Epidermal melanocyte (primary cell): ENCODE results near the gene CNNM3.
"Not testable (repeated sequence)": the region's sequence is repeated elsewhere in the genome, so short reads cannot be mapped to it uniquely, and the experiment has no call there.

ENCODE experiments used
- DNase-seq: peaks from one replicate; pipeline ENCODE4 v3.0.0; 2011; ENCODE audit warnings: low spot score; ENCODE audit not compliant: insufficient read length

Gene CNNM3

DNA sequence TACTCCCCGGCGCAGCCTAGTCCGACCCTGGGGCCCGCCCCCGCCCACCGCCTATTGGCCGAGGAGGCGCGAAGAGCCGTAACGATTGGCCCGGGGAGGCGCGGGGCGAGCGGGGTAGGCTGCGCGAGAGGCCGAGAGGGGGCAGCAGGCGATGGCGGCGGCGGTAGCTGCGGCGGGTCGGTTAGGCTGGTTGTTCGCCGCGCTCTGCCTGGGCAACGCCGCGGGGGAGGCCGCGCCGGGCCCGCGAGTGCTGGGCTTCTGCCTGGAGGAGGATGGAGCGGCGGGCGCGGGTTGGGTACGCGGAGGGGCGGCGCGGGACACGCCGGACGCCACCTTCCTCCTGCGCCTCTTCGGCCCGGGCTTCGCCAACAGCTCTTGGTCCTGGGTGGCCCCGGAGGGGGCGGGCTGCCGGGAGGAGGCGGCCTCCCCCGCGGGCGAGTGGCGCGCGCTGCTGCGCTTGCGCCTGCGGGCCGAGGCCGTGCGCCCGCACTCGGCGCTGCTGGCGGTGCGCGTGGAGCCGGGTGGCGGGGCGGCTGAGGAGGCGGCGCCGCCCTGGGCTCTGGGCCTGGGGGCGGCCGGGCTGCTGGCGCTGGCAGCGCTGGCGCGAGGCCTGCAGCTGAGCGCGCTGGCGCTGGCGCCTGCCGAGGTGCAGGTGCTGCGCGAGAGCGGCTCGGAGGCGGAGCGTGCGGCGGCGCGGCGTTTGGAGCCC lies at the start of gene CNNM3:
CNNM3 (plus strand) TSS at position 142 of the 709 bp plus-strand sequence; CDS start at position 152, 10 bp downstream.
- DNase-seq: peak; percentile 100

DNA sequence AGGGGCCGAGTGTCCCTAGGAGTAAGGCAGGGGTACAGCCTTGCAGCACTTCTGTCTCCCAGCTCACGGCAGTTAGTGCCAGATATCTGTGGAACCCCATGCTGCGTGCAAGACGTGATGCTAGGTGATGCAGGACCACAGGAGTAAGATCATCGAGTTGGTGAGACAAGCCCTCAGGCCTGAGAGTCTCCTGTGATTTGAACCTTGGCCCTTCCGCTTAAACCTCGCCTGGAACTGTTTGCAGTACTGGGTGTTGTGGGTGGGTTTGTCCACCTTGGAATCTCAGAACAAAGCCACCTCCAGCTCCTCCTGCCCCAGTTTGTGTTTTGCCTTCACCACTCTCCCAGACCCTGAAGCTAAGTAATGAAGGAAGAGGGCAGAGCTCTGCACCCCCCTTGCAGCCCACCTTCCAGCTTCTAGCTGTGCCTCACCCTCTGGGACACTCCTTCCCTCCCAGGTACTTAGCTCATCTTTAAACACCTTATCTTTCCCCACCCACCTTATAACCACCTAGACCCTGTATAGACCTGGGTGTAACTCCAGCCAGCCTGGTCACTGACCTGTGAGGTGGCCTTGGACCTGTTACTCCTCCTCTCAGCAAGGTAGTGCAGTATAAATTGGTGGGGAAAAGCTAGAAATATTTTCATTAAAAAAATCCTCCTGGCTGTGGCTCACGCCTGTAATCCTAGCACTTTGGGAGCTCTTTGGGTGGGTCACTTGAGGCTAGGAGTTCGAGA lies 48.8 kb upstream of the CNNM3 start:
- no peak for DNase-seq

DNA sequence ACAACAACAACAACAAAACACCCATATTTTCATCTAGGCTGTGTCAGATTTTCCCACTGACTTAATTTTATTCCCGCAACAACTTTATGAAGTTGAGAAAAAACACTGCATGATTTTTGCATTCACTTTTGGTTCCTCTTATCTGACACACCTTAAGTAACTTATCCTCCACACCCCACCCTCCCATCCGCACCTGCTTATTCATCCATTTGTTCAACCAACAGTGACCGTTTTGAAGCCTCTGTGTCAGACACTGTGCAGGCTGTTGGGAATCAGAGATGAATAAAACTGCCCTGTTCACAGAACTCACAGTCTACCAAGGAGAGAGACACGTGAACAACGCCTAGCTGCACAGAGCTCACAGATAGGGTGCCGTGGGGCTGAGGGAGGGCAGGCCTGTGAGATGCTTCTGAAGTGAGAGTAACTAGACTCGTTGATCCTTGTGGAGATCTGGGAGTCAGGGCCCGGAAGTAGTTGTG lies 47.9 kb upstream of the CNNM3 start:
- no peak for DNase-seq

DNA sequence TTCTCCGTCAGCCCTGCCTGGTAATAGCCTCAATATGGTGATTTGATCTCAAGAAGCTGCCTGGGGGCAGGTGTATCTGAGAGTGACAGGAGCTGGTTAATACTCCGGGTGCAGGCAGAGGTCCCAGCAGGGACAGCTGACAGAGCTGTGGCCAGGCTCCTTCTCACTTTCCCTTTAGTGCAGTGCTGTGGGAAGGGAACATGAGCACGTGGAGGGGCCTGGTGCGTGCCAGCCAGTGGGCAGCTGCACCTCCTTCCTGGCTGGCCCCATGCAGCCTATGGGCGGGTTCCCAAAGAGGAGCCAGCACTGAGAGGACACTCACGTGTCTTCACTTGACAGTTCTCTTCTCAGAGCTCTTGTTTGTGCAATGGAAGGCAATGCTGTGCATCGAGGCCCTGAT lies 46.3 kb upstream of the CNNM3 start:
- peak; percentile 49 for DNase-seq

DNA sequence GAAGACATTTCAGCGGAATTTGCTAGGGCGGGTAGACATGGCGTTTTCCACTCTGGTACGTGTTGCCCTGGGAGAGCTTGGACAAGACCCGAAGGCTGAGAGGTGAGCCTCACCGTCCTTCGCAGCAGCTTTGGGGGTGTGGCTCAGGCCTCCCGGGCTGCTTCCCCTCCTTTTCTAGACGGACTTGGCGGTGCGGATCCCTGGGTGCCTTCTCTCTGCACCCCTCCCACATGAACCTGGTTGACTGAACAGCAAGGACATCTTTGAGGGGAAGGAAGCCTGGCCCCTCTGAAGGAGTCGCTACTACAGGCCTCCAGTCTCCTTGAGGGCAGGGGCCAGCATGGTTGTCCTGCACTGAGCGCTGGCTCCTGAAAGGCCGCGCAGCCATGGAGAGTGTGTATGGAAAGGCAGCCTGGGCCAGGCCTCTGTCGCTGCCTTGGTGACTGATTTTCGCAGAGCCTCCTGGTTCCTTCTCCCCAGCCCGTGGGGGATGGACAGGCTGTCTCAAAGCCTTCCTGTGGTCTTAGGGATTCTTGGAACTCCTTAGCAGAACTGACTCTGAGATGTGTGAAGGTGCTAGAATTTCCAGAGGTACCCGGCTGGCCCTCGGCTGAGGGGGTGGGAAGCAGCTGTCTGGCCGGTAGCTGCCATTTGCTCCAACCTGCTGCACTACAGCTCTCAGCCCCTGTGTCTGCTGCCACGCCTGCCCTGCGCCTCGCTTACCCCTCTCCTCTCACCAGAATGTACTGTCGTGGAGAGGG lies 45.4 kb upstream of the CNNM3 start:
- no peak for DNase-seq

DNA sequence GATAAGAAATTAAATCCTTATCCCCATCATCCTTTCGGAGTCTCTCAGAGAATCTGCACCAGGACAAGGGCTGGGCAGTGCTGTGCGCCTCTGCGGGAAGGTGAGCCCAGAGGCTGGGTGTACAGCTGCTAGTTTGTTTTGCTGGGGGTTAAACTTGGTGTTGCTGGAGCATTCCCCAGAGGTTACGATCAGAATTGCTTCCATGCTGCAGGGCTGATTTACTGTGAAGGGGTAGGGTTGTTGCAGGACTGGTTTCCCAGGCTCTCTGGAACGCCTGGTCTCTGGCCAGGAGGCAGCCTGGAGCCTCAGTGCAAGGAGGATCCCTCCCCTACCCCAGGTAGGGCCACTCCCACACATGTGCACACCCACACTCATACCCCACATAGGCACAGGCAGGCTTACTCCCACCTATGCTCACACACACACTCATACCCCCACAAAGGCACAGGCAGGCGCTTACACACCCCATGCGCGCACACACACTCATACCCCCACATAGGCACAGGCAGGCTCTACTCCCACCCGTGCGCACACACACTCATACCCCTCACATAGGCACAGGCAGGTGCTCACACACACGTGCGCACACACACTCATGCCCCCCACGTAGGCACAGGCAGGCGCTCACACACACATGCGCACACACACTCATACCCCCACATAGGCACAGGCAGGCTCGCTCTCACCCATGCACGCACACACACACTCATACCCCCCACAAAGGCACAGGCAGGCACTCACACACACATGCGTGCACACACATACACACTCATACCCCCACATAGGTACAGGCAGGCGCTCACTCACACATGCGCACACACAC lies 44.1 kb upstream of the CNNM3 start:
- no peak for DNase-seq

DNA sequence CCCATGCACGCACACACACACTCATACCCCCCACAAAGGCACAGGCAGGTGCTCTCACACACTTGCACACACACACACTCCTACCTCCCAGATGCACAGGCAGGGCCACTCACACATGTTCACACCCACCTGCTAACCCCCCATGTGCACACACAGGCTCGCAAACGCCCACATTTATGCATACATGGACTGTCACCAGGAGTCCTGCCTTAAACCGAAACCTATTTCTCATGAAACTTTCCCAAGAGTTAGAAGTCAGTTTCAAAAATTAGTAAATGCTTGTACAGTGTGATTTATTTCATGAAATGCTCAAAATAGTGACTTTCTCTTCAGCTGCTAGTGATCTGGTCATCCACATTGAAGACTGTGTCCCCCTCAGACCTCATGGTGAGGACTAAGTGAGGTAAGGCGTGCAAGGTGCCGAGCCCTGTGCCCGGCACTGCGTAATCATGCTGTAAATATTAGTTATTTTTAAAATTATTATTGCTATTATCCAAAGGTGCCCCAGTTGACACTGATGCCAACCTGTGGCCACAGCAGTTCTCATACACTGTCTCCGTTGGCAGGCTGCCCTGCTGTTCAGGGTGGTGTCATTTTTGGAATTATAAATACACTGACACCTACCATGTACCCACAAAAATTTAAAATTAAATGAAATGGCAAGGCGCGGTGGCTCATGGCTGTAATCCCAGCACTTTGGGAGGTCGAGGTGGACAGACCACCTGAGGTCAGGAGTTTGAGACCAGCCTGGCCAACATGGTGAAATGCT lies 43.0 kb upstream of the CNNM3 start:
- no peak for DNase-seq

DNA sequence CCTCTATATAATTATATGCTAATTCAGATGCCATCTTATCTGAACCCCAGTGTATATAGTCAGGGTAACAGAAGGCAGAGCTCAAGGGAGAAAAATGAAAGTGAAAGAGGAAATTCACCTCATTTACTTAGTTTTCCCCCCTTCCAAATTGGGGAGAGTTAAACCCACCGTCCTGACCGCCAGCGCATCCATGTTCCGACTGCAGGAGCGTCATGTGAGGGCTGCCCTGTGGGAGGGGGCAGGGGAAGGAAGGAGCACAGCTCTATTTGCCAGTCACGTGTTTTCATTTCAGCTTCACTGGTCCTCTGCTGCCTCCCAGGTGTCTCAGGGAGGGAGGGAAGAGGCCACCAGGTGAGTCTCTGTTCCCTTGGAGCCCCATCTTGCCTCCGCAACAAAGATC lies 42.1 kb upstream of the CNNM3 start:
- no peak for DNase-seq

DNA sequence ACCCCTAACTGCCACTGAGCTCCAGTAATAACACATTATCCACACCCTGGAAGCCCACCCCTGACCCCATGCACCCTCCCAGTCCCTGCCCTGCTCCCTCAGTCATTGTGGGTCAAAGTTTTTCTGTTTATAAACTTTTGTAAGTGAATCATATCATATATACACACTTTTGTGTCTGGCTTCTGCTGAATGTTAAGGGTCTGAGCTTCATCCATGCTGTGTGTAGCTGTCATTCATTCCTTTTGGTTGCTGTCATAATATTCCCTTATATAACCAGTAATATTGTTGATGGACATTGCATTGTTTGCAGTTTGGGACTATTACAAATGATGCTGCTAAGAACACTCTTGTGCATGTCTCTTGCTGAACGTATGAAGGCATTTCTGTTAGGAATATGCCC lies 40.9 kb upstream of the CNNM3 start:
- no peak for DNase-seq

DNA sequence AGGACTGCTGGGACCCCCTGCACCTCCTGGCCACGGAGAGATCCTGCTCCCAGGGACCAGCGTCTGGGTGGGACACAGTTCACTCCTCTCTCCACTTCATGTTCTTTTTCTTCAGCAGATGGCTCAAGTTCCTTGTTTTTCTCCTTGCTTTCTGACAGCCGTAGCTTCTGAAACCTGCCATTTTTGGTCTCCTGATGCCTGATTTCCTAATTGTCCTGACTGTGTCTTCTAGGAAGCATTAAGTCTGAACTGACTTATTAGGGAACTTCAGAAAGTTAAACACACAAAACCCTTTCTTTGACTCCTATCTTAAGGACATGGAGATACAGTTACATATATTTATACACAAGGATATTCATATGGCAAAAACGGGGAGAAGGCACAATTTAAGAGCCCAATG lies 32.7 kb upstream of the CNNM3 start:
- no peak for DNase-seq

DNA sequence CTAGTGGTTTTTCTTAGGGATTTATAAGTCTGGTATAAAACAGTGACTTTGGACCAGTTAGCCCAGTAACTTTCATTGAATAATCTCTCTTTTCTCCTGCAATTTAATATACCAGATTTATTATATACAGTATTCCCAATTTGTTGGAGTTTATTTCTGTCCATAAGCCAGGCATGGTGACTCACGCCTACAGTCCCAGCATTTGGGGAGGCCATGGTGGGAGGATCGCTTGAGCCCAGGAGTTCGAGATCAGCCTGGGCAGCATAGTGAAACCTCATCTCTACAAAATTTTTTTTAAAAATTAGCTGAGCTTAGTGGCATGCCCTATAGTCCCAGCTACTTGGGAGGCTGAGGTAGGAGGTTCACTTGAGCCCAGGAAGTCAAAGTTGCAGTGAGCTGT lies 28.7 kb upstream of the CNNM3 start:
- no peak for DNase-seq

DNA sequence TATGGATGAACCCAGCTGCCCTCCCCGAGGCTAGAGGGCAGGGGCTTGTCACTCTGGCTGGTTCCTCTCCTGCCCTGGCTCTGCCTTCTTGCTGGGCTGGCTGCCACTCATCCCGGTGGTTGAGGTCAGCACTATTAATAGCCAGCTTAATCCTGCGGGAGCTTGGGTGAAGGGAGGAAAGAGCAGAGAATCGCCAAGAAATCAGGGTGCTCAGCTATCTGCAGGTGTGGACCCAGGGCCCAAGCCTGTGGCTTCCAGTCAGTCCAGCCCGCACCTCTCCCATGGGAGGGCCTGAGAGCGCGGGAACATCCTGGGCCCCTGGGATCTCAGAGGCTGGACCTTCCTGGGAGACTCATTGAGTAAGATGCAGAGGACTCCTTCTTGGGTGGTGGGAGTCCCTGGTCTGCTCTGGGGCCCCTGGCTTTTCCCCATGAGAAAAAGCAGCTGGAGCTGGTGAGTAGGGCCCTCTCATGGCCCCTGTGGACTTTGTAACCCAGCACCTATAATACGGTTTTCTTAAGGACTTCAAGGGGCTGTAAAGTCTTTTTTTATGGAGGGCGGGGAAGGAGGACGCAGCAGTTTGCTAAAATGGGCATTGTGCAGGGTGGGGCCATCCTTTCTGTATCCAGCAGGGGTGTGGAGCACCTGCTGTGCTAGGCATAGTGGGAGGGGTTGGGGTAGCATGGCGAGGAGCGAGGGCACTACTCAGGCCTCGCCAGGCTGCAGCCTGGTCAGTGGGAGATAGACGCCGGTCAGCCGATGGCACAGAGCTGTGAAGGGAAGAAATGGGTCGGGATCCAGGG lies 27.4 kb upstream of the CNNM3 start:
- no peak for DNase-seq

DNA sequence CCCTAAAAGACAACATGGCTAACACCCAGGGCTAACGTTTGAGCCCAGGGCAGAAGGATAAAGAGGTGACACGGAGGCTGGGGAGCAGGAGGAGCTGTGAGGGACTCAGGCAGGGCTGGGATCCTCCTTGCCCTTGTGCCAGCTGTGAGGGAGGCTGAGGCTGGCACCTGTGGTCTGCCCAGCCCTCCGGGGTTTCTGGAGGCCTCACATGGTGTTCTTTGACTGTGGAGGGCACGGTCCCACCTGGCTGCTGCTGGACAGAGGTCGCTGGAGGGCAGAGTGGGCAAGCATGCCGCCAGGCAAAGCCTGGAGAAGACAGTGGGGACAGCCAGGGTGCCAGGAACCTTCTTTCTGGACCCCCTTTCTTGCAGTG lies 26.8 kb upstream of the CNNM3 start:
- DNase-seq: no peak

DNA sequence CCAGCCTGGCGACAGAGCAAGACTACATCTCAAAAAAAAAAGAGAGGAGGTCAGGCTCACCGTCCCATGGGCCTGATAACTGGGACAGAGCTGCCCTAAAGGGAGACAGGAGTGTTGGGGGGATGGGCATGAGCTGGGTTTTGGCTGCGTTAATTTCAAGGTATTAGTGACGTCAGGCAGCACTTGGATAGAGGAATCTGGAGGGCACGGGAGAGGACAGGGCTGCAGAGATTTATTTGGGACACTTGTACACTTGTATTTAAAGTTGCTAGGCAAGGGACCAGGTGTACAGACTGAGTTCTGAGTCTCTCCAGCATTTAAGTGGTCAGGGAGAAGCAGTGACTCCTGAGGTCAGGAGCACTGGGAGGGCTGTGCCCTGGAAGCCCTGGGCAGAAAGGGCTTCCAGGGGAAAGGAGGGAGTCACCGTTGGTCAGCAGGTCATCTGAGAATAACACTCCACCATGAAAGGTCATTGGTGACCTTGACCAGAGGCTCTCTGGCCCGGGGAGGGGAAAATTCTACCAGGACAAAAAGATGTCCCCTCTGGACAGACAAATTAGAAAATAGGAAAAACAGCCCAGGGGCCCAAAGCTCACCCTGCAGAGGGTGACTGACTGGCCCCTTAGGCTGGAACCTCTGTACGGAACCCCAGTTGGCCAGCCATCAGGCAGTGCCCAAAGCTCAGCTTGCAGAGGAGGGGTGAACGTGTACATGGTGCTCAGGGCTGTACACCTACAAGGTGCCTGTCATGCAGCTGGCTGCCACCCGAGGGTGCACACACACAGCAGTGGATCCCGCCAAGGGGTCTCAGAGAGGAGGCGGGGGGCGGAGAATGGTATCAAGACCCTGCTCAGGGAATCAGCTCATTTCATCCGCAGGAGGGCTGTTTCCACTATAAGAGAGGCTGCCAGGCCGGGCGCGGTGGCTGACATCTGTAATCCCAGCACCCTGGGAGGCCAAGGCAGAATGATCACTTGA lies 23.0 kb upstream of the CNNM3 start:
- DNase-seq: no peak

DNA sequence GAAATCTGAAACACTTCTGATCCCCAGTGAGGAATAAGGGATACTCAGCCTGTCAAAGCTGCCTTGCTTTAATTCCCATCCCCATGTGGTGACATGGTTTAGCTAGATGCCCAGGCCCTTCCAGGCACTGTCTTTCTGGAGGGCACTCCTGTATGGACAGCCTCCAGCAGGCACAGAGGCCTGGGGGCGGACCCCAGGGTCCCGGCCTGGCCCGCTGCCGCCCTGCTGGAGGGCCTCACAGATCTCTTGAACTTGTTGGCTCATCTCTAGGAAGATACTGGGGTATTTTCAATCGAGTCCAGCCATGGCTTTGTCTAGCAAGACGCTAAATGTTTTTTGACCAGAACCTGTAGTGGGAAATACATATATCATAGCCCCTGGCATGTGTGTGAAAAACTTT lies 21.0 kb upstream of the CNNM3 start:
- DNase-seq: no peak

DNA sequence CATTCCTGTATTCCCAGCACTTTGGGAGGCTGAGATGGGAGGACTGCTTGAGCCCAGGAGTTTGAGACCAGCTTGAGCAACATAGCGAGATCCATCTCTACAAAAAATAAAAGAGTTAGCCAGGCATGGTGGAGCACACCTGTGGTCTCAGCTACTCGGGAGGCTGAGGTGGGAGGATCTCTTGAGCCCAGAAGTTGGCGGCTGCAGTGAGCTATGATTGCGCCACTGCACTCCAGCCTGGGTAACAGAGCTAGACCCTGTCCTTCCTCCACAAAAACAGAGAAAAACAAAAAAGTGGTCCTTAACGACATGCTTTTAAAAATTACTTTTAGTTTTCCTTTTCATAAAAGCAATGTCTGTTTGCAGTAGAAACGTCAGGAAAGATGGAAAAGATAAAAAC lies 19.6 kb upstream of the CNNM3 start:
- not testable (repeated sequence) for DNase-seq

DNA sequence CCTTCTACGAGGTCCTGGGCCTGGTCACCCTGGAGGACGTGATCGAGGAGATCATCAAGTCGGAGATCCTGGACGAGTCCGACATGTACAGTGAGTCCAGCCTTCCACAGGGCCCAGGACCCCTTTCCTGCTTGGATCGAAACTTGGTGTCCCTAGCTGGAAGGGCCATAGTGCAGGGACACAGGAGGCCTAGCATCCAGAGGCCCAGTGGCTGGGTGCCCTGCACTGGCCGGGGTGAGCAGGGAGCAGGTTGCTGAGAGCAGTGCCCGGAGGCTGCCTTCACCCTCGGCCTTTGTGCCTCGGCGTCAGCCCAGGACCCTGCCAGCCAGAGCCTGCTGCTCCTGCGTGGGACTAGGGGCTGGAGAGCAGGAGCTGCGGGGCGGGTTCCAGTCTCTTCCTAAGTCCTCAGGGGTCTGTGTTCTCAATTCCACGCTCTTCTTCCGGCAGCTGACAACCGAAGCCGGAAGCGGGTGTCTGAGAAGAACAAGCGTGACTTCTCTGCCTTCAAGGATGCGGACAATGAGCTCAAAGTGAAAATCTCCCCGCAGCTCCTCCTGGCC lies 18.9 kb upstream of the CNNM3 start:
- DNase-seq: no peak
